Activated CD8-positive, alpha-beta memory T cell treated with anti-CD3 and anti-CD28 coated beads, Interleukin-2, amount 10 ng/mL, durations not matched to agents 7 days and 5 days (primary cell): ENCODE results near the gene IMMP2L. TPM values are rescaled to one million over a fixed set of nuclear protein-coding genes. Genes with fewer than 3 reads are reported as not detected.

Source experiments
- ATAC-seq: fragments of 150-1000 bp; cut with Tn5 transposase; one replicate; pipeline ENCODE4 v1.10.0; 2021; ENCODE audit warnings: moderate library complexity
- CTCF ChIA-PET: fragments of 350-600 bp; sonication (Branson Sonifier 250); formaldehyde crosslinking; loops from one replicate; lab custom pipeline; 2021; ENCODE audit warnings: antibody characterized with exemption; lab: Charles Lee
- DNase-seq: peaks from one replicate; pipeline ENCODE4 v3.0.0-alpha.2; 2020
- H3K27ac Mint-ChIP-seq: one replicate; pipeline ENCODE4 v1.8.0; 2021; ENCODE audit warnings: mild to moderate bottlenecking, mixed read lengths
- H3K27me3 Mint-ChIP-seq: one replicate; pipeline ENCODE4 v1.8.0; 2021; ENCODE audit warnings: mixed read lengths
- H3K36me3 Mint-ChIP-seq: one replicate; pipeline ENCODE4 v1.8.0; 2021; ENCODE audit warnings: mild to moderate bottlenecking, mixed read lengths
- H3K4me1 Mint-ChIP-seq: one replicate; pipeline ENCODE4 v1.8.0; 2021; ENCODE audit warnings: mixed read lengths
- H3K4me3 Mint-ChIP-seq: one replicate; pipeline ENCODE4 v1.8.0; 2021; ENCODE audit warnings: mild to moderate bottlenecking, moderate library complexity, mixed read lengths
- H3K9me3 Mint-ChIP-seq: one replicate; pipeline ENCODE4 v1.8.0; 2022; ENCODE audit warnings: low read depth, mixed read lengths
- total RNA-seq, 2 experiments: library from RNA; stranded (reverse); gene quantifications; one replicate each; pipeline ENCODE4 v1.2.3, GENCODE V29; 2021

Gene IMMP2L
- total RNA-seq, 2 experiments from 2014 or later, result 11.5 to 13.1 TPM

DNA sequence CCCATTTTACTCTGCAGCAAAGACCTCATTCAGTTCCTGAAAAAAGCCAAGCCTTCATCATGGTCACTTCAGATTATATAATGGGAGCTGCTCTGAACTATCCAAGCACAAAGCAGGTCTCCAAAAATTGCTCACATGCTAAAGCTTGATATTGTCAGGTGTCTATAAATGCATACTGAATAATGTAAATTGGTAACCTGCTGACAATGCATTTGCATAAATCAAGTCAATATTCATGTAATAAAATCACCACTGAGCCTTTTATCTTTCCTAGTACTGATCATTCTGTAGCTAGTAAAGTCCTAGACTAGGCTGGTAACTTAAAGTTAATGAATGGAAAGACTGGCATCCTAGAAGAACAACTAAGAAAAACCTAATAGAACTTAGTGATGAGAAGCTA, 188.3 kb downstream of the IMMP2L start:
- no peak overlapping the region for H3K4me3 Mint-ChIP-seq
- H3K27me3 Mint-ChIP-seq, result no peaks in the 10 kb centered on the region
- CTCF ChIA-PET, result interaction anchor here (1.7 kb wide), 1 partner anchor 10 kb away, joined by 4 read pairs; no protein-coding TSS in a partner anchor
- H3K27ac Mint-ChIP-seq, result no peak overlapping the region
- H3K4me1 Mint-ChIP-seq, result no peaks in the 10 kb centered on the region
- H3K9me3 Mint-ChIP-seq, result no peaks in the 10 kb centered on the region
- no peak for ATAC-seq
- DNase-seq, result no peak
- no peaks in the 10 kb centered on the region for H3K36me3 Mint-ChIP-seq

DNA sequence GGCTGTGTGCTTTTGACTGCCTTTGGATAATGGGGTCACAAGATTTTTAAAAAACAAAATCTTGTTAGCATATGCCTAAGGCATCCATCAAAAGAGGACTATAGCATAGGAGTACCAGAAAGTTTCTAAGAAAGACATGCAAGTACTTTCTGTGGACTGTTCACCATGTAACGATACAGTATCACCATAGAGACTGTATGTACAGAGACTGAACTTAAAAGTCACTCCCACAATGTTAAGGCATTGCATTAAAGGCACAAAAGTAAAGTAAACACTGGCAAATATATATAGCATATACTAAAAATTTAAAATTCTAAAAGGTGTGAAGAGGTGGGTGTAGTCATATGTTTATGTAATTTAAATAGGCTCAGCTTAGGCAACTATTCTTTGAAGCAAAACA, 190.9 kb downstream of the IMMP2L start:
- Mint-ChIP-seq H3K27me3 (no peaks in the 10 kb centered on the region), H3K27ac (no peak overlapping the region), H3K9me3 (no peaks in the 10 kb centered on the region), H3K36me3 (no peaks in the 10 kb centered on the region), H3K4me1 (no peaks in the 10 kb centered on the region), H3K4me3 (no peak overlapping the region)
- ATAC-seq, result no peak
- CTCF ChIA-PET, result no interaction called here
- DNase-seq, result no peak

DNA sequence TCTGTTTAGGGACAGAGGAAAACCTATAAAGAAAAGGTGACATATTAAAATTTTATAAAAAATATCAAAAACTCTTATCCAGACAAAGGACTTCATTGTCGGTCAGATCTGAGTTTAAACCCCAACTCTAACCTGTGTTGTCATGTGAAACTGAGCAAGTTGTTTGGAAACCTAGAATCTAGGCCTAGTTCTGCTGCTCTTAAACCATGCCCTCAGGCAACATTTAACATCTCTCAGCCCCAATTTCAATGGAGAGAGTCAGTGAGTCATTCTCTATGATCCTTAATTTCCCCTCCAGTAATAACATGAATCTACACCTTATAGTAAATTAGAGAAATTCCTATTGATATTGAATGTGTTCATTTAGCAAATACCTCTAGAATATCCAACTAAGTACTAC, 192.3 kb downstream of the IMMP2L start:
- H3K27me3 Mint-ChIP-seq, result no peaks in the 10 kb centered on the region
- no peak overlapping the region for H3K4me3 Mint-ChIP-seq
- DNase-seq (no peak), ATAC-seq (no peak)
- CTCF ChIA-PET, result no interaction called here
- no peaks in the 10 kb centered on the region for H3K36me3 Mint-ChIP-seq
- H3K27ac Mint-ChIP-seq, result no peak overlapping the region
- no peaks in the 10 kb centered on the region for H3K4me1 Mint-ChIP-seq
- H3K9me3 Mint-ChIP-seq, result no peaks in the 10 kb centered on the region

DNA sequence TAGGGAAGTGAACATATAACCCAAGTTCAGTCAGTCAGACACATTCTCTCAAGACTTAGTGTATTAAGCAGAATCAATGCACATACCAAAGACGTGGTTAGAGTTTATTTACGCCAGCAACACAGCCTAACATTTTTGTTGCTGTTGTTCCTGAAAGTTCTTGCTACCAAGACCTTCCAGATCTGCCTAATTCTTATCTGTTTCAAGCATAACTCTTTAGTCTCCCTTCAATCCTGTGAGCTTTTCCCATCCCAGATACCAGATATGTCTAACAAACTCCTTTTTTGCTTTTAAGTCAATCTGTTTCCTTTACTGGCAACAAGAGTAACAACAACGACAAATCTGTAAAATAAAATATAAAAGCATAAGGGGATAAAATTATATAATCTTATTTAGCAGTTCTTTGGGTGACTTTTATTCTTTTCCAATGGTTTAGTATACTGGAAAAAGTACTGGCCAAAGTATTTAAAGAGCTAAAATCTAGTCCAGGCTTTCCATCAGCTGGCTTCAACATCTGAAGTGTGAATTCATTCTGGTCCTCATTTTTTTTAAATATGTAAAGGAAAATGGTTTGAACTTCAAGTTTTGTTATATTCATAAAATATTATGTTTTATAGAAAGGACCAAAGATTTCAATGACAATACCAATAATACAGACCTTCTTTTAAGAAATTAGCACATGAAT, 193.8 kb downstream of the IMMP2L start:
- no peak for DNase-seq
- no peak for ATAC-seq
- Mint-ChIP-seq H3K4me1 (no peaks in the 10 kb centered on the region), H3K4me3 (no peak overlapping the region), H3K27ac (no peak overlapping the region), H3K36me3 (no peaks in the 10 kb centered on the region), H3K9me3 (no peaks in the 10 kb centered on the region), H3K27me3 (no peaks in the 10 kb centered on the region)
- CTCF ChIA-PET, result no interaction called here

DNA sequence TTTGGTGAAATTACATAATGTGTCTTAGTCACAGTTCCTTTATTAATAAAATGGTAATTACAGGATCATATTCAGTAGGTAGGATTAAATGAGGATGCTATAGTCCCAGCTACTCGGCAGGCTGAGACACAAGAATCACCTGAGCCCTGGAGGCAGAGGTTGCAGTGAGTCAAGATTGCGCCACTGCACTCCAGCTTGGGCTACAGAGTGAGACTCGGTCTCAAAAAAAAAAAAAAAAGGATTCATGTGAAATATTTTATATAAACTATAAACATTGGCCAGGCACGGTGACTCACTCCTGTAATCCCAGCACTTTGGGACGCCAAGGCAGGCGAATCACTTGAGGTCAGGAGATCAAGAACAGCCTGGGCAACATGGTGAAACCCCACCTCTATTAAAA, 197.9 kb downstream of the IMMP2L start:
- DNase-seq (no peak), ATAC-seq (no peak)
- Mint-ChIP-seq H3K9me3 (no peaks in the 10 kb centered on the region), H3K36me3 (no peaks in the 10 kb centered on the region), H3K27me3 (no peaks in the 10 kb centered on the region), H3K27ac (no peak overlapping the region), H3K4me3 (no peak overlapping the region), H3K4me1 (no peaks in the 10 kb centered on the region)
- CTCF ChIA-PET, result interaction anchor here (1.9 kb wide), 1 partner anchor 10 kb away, joined by 4 read pairs; no protein-coding TSS in a partner anchor

DNA sequence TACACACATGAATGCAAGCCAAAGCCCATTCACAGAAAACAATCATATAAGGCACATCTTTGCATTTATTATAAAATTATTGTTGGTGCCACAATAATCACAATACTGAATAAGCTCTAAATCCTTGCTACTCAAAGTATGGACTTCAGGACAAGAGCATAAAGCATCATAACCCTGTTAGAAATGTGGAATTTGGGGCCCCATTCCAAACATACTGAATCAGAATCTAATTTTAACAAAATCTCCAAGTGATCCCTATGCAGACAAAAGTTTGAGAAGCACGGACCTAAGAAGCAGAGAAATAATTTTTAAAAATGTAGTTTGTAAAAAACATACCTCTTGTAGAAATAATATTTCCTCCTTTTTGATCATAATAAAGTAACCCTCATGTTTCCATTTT, 199.2 kb downstream of the IMMP2L start:
- Mint-ChIP-seq H3K4me1 (no peaks in the 10 kb centered on the region), H3K9me3 (no peaks in the 10 kb centered on the region), H3K4me3 (no peak overlapping the region), H3K27ac (no peak overlapping the region), H3K36me3 (no peaks in the 10 kb centered on the region), H3K27me3 (no peaks in the 10 kb centered on the region)
- ATAC-seq, result no peak
- DNase-seq, result no peak
- CTCF ChIA-PET, result interaction anchor here (1.9 kb wide), 1 partner anchor 11 kb away, joined by 4 read pairs; no protein-coding TSS in a partner anchor

DNA sequence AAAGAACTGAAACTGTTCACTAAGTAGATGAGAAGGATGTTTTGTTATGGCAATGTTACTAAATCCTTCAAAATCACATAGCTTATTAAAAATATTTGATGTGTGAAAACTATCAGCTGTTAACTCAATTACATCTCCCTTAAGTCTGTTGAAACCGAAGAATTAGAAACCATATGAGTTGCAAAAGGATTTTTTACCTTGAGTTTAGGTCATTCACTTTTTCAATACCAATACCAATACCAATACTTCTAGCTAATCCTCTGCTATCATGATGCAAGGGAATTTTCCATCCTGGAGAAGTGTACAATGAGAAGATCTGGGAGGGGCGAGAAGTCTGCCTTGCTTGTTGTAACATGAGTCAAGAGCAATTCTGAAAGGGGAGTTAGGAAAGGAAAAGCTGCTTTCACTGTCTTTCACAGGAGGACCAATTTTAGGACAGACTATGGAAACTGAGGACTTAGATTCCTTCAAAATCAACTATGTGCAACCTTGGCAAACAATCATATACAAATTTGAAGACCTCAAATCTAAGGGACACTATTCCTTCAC, 199.7 kb downstream of the IMMP2L start:
- Mint-ChIP-seq H3K27me3 (no peaks in the 10 kb centered on the region), H3K36me3 (no peaks in the 10 kb centered on the region), H3K27ac (no peak overlapping the region), H3K9me3 (no peaks in the 10 kb centered on the region), H3K4me3 (no peak overlapping the region), H3K4me1 (no peaks in the 10 kb centered on the region)
- no peak for DNase-seq
- CTCF ChIA-PET, result no interaction called here
- no peak for ATAC-seq

DNA sequence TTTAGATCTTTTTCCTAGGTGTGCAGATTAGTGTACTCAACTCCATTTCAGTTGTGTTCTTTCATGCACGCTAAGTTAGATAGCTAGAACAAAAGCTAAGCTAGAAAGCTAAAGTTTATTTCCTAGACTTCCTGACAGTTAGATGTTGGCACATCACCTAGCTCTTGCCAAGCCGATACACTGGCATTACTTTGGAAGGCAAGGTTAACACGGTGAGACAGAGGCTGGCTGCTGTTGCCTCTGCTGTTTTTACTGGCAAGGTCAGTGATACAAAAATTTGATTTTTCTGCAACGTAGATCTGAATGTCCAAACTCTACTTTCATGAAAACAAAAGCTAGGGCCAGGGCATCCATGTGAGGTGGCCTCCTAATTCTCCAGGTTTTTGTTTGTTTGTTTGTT, 203.4 kb downstream of the IMMP2L start:
- no peaks in the 10 kb centered on the region for H3K27me3 Mint-ChIP-seq
- H3K9me3 Mint-ChIP-seq, result no peaks in the 10 kb centered on the region
- H3K36me3 Mint-ChIP-seq, result no peaks in the 10 kb centered on the region
- H3K4me1 Mint-ChIP-seq, result no peaks in the 10 kb centered on the region
- H3K27ac Mint-ChIP-seq, result no peak overlapping the region
- no peak for ATAC-seq
- CTCF ChIA-PET, result no interaction called here
- no peak for DNase-seq
- H3K4me3 Mint-ChIP-seq, result no peak overlapping the region

DNA sequence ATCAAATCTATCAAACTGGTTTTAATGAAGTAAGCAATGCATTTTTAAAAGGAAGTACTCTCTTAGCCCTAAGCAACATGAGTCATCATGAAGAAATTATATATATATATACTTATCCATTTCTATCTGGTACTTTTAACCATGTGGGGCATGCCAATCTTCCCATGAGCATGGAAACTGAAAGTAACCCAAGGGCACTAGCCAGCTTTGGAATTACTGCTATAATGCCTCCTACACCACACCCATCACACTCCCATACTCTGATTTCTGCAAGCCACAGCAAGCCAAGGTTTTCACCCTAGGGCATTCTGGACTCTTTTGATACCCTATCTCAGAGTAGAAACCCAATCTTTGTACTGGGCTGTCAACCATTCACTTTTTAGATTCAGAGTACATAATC, 204.6 kb downstream of the IMMP2L start:
- ATAC-seq (no peak), DNase-seq (no peak)

DNA sequence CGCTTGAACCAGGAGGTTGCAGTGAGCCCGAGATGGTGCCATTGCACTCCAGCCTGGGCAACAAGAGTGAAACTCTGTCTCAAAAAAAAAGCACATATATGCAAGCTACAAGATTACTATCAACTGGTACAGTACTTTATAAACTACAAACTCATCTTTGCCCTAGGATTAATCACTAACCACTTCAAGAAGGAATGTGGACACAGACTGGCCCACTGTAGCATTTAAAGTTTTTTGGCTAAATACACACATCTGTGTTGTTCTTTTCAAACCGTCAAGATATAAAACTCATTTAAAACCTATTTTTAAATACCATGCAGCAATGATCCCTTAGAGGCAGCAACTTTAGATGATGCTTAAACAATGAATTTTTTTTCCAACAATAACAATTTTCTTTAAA, 205.4 kb downstream of the IMMP2L start:
- H3K4me1 Mint-ChIP-seq, result peaks cover 5% of the 10 kb centered on the region
- H3K27ac Mint-ChIP-seq, result no peak overlapping the region
- ATAC-seq (no peak), DNase-seq (no peak)
- H3K4me3 Mint-ChIP-seq, result no peak overlapping the region
- H3K9me3 Mint-ChIP-seq, result no peaks in the 10 kb centered on the region
- no peaks in the 10 kb centered on the region for H3K36me3 Mint-ChIP-seq
- CTCF ChIA-PET, result no interaction called here
- H3K27me3 Mint-ChIP-seq, result no peaks in the 10 kb centered on the region

More for the DNA sequence above, 204.6 kb downstream of the IMMP2L start:
- Mint-ChIP-seq H3K27ac (no peak overlapping the region), H3K27me3 (no peaks in the 10 kb centered on the region), H3K36me3 (no peaks in the 10 kb centered on the region), H3K4me3 (no peak overlapping the region), H3K9me3 (no peaks in the 10 kb centered on the region), H3K4me1 (peaks cover under 1% of the 10 kb centered on the region)
- CTCF ChIA-PET, result no interaction called here

DNA sequence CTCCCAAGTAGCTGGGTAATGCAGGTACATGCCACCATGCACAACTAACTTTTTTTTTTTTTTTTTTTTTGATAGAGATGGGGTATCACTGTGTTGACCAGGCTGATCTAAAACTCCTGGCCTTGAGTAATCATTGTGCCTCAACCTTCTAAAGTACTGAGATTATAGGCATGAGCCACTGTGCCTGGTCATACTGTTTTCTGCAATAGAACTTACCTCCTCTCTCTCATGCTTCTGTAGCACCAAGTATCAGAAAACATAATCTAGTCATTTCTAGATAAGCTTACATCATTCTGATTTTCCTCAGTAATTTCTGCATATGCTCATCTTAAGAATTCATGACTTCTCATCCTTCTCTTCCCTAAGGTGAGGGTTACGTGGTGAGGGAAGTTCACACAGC, 210.0 kb downstream of the IMMP2L start:
- CTCF ChIA-PET, result no interaction called here
- Mint-ChIP-seq H3K4me3 (no peak overlapping the region), H3K9me3 (peaks cover under 1% of the 10 kb centered on the region), H3K4me1 (peaks cover 5% of the 10 kb centered on the region), H3K27me3 (no peaks in the 10 kb centered on the region), H3K36me3 (no peaks in the 10 kb centered on the region), H3K27ac (no peak overlapping the region)
- no peak for ATAC-seq
- no peak for DNase-seq

DNA sequence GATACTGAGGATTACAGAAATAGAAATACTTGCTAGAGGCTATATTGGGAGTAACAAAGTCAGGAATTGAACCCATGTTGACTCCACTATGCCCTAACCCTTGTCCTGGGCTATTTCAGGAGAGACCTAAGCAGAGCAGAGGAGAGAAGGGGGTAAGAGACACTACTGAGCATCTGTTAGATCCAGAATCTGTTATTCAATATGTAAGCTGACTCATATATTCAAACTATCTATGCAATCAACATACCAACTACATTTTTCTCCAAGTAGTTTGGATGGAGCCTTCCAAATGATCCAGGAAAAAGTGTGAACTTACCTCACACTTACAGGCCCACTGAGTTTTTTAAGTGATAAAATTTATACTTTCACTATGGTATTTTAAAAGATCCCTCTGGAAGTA, 216.1 kb downstream of the IMMP2L start:
- Mint-ChIP-seq H3K27me3 (no peaks in the 10 kb centered on the region), H3K4me3 (no peak overlapping the region), H3K4me1 (peaks cover 4% of the 10 kb centered on the region), H3K27ac (no peak overlapping the region), H3K9me3 (peaks cover 11% of the 10 kb centered on the region), H3K36me3 (peaks cover 6% of the 10 kb centered on the region)
- ATAC-seq (no peak), DNase-seq (no peak)
- CTCF ChIA-PET, result no interaction called here

DNA sequence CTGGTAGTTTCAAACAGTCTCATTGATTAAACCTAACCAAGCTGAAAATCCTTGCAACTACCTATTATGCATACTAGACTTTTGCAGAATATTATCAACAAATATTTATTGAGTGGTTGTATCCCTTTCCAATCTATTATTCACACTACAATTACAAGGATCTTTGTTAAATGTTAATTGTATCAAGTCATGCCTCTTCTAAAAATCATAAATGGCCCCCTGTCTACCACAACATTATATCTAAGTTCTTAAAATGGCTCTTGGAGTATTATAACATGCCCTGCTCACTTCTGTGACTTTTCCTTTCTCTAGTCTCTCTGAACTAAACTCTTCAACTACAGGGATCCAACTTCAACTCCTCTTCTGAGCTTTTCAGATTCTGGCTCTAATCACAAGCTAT, 219.3 kb downstream of the IMMP2L start:
- Mint-ChIP-seq H3K27ac (no peak overlapping the region), H3K36me3 (peaks cover 6% of the 10 kb centered on the region), H3K9me3 (peaks cover 11% of the 10 kb centered on the region)

DNA sequence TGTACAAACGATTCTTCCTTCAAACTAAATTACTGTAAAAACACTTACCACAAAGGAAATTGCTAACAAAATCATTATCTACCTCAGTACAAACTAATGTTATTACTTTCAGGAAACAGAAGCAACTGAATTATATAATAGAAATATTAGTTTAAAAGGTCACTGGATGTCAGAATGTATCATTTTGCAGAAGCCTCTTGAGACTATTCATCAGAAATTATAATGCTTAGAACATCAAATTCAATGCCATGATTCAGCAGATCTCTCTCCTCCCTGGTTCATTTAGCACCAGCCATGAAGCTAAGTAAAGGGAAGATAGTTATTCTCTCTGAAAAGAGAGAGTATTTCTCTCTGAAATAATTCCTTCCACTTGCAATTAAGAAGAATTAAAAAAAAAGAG, 223.3 kb downstream of the IMMP2L start:
- Mint-ChIP-seq H3K27ac (no peak overlapping the region), H3K27me3 (no peaks in the 10 kb centered on the region), H3K36me3 (peaks cover 6% of the 10 kb centered on the region), H3K4me1 (peaks cover 4% of the 10 kb centered on the region), H3K9me3 (peaks cover 5% of the 10 kb centered on the region), H3K4me3 (no peak overlapping the region)
- ATAC-seq, result no peak
- no peak for DNase-seq
- CTCF ChIA-PET, result no interaction called here

More for the DNA sequence above, 219.3 kb downstream of the IMMP2L start:
- H3K4me3 Mint-ChIP-seq, result no peak overlapping the region
- H3K27me3 Mint-ChIP-seq, result no peaks in the 10 kb centered on the region
- peaks cover 4% of the 10 kb centered on the region for H3K4me1 Mint-ChIP-seq
- CTCF ChIA-PET, result no interaction called here
- no peak for DNase-seq
- no peak for ATAC-seq
